Measurements from ENCODE around the gene NEMP1. TPM values are rescaled to one million over a fixed set of nuclear protein-coding genes. Genes with fewer than 3 reads are reported as not detected.

Gene NEMP1
- total RNA-seq, 4 donors from 2014 or later: 8.3 to 11.8 (median 10.0) TPM

GRCh38 chr12:57033431-57033830, 45.2 kb downstream of the NEMP1 start:
- Histone ChIP-seq H3K27me3 (no peaks in the 10 kb centered on the region), H3K4me3 (no peak overlapping the region), H3K9me3 (no peaks in the 10 kb centered on the region), H3K27ac (replicated peaks in 1 of 4) (no peak overlapping the region), H3K4me1 (no peaks in the 10 kb centered on the region), H3K36me3 (no peaks in the 10 kb centered on the region)
- intact Hi-C loops (cut with DNase I): no loop called here
- no peak for TF ChIP-seq POLR2A (IDR thresholded peaks at IDR 0.05; ENCODE audit: low read depth)
- TF ChIP-seq EP300 (IDR thresholded peaks at IDR 0.05): no peak
- DNase-seq (ENCODE audit: extremely low spot score): no peak
- WGBS: 94% methylated on average over 3 of the region's 3 CpGs

GRCh38 chr12:57031789-57032188, 46.8 kb downstream of the NEMP1 start:
- H3K4me3 ChIP-seq: no peak overlapping the region
- no peaks in the 10 kb centered on the region for H3K9me3 ChIP-seq
- peaks cover 0 to 6% (median 0%) of the 10 kb centered on the region in 4 donors for H3K4me1 ChIP-seq
- no peaks in the 10 kb centered on the region for H3K27me3 ChIP-seq
- intact Hi-C loops (cut with DNase I): no loop called here
- no peak for DNase-seq (ENCODE audit: extremely low spot score)
- TF ChIP-seq EP300 (IDR thresholded peaks at IDR 0.05) (no peak), POLR2A (IDR thresholded peaks at IDR 0.05; ENCODE audit: low read depth) (no peak), POLR2AphosphoS5 (IDR thresholded peaks at IDR 0.05) (no peak)
- TF ChIP-seq, protein P1, sequence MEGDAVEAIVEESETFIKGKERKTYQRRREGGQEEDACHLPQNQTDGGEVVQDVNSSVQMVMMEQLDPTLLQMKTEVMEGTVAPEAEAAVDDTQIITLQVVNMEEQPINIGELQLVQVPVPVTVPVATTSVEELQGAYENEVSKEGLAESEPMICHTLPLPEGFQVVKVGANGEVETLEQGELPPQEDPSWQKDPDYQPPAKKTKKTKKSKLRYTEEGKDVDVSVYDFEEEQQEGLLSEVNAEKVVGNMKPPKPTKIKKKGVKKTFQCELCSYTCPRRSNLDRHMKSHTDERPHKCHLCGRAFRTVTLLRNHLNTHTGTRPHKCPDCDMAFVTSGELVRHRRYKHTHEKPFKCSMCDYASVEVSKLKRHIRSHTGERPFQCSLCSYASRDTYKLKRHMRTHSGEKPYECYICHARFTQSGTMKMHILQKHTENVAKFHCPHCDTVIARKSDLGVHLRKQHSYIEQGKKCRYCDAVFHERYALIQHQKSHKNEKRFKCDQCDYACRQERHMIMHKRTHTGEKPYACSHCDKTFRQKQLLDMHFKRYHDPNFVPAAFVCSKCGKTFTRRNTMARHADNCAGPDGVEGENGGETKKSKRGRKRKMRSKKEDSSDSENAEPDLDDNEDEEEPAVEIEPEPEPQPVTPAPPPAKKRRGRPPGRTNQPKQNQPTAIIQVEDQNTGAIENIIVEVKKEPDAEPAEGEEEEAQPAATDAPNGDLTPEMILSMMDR (IDR thresholded peaks at IDR 0.05): no peak
- H3K36me3 ChIP-seq: no peaks in the 10 kb centered on the region
- WGBS: 89% methylated on average over 7 of the region's 7 CpGs
- no peak overlapping the region for H3K27ac ChIP-seq (replicated peaks in 1 of 4)

- no peaks in the 10 kb centered on the region for H3K9me3 ChIP-seq
- H3K36me3 ChIP-seq: no peaks in the 10 kb centered on the region
- no peak overlapping the region for H3K27ac ChIP-seq (replicated peaks in 1 of 4)
- 39% methylated on average over 2 of the region's 2 CpGs for WGBS
- no peak for DNase-seq (ENCODE audit: extremely low spot score)
- H3K4me1 ChIP-seq: peaks cover 0 to 6% (median 0%) of the 10 kb centered on the region in 4 donors
- TF ChIP-seq POLR2AphosphoS5 (IDR thresholded peaks at IDR 0.05) (no peak), POLR2A (IDR thresholded peaks at IDR 0.05; ENCODE audit: low read depth) (no peak), EP300 (IDR thresholded peaks at IDR 0.05) (no peak)
- TF ChIP-seq, protein P1 (IDR thresholded peaks at IDR 0.05): no peak
- H3K4me3 ChIP-seq: no peak overlapping the region
- H3K27me3 ChIP-seq: no peaks in the 10 kb centered on the region
- intact Hi-C loops (cut with DNase I): no loop called here
These were observed 47.4 kb downstream of the NEMP1 start for GRCh38 chr12:57031138-57031725.

- Histone ChIP-seq H3K4me3 (no peak overlapping the region), H3K36me3 (no peaks in the 10 kb centered on the region), H3K4me1 (peaks cover 0 to 6% (median 0%) of the 10 kb centered on the region in 4 donors), H3K27ac (replicated peaks in 1 of 4) (no peak overlapping the region), H3K27me3 (no peaks in the 10 kb centered on the region), H3K9me3 (no peaks in the 10 kb centered on the region)
- TF ChIP-seq POLR2A (IDR thresholded peaks at IDR 0.05; ENCODE audit: low read depth): no peak
- TF ChIP-seq POLR2AphosphoS5 (IDR thresholded peaks at IDR 0.05): no peak
- no peak for TF ChIP-seq EP300 (IDR thresholded peaks at IDR 0.05)
- TF ChIP-seq, protein P1 (IDR thresholded peaks at IDR 0.05): no peak
- intact Hi-C loops (cut with DNase I): no loop called here
- DNase-seq (ENCODE audit: extremely low spot score): no peak
- WGBS: 100% methylated on average over 3 of the region's 7 CpGs
These were observed 49.1 kb downstream of the NEMP1 start for GRCh38 chr12:57029457-57029856.

- Histone ChIP-seq H3K4me3 (no peak overlapping the region), H3K9me3 (no peaks in the 10 kb centered on the region), H3K4me1 (peaks cover 0 to 13% (median 0%) of the 10 kb centered on the region in 4 donors), H3K36me3 (no peaks in the 10 kb centered on the region), H3K27me3 (no peaks in the 10 kb centered on the region), H3K27ac (replicated peaks in 1 of 4) (no peak overlapping the region)
- no peak for DNase-seq (ENCODE audit: extremely low spot score)
- intact Hi-C loops (cut with DNase I): no loop called here
- WGBS: 68% methylated on average over 5 of the region's 5 CpGs
- TF ChIP-seq, protein P1 (IDR thresholded peaks at IDR 0.05): no peak
- TF ChIP-seq POLR2A (IDR thresholded peaks at IDR 0.05; ENCODE audit: low read depth): no peak
- no peak for TF ChIP-seq EP300 (IDR thresholded peaks at IDR 0.05)
- no peak for TF ChIP-seq POLR2AphosphoS5 (IDR thresholded peaks at IDR 0.05)
These were observed 50.8 kb downstream of the NEMP1 start for GRCh38 chr12:57027805-57028153.

Data from esophagus muscularis mucosa (tissue), 4 donors.